Loucy (cell line): ENCODE measurements around the gene CASQ2.

Experiments used
- CTCF ChIP-seq: fragments of 200-600 bp; sonication (generic); conservative IDR thresholded peaks from 2 replicates; pipeline ENCODE4 v1.5.1; 2014; ENCODE audit warnings: mild to moderate bottlenecking, antibody characterized with exemption, low read length
- EZH2phosphoT487 ChIP-seq: fragments of 200-600 bp; IDR thresholded peaks from 2 replicates; pipeline ENCODE4 v1.6.1; 2018; ENCODE audit warnings: antibody characterized with exemption, mild to moderate bottlenecking, moderate library complexity, borderline replicate concordance

- TF ChIP-seq CTCF (no peak), EZH2phosphoT487 (no peak)
These were observed 1.1 kb downstream of the CASQ2 start for GRCh38 chr1:115767403-115767802.
